Stimulated activated CD8-positive, alpha-beta memory T cell treated with anti-CD3 and anti-CD28 coated beads, Interleukin-15, amount 100 ng/mL, for 24 hours (primary cell): ENCODE results near the gene LGALS7B.
A peak's percentile ranks its signal among the peaks of the same experiment; 100 is the strongest.
"Not testable (repeated sequence)": the region's sequence is repeated elsewhere in the genome, so short reads cannot be mapped to it uniquely, and the experiment has no call there.

Experiments used
- DNase-seq: peaks from one replicate; pipeline ENCODE4 v3.0.0-alpha.2; 2020; ENCODE audit warnings: low read depth

Gene LGALS7B

GRCh38 chr19:38788478-38789243 lies at the start of gene LGALS7B:
TSS of gene LGALS7B (plus strand) at chr19:38789200. CDS start at chr19:38789227, 27 bp downstream.
- no peak for DNase-seq

GRCh38 chr19:38739440-38740256 lies 49.4 kb upstream of the LGALS7B start:
- no peak for DNase-seq

- DNase-seq: no peak
Measured at GRCh38 chr19:38740257-38740592, 48.8 kb upstream of the LGALS7B start.

- DNase-seq: no peak
Measured at GRCh38 chr19:38740932-38741331, 48.1 kb upstream of the LGALS7B start.

GRCh38 chr19:38741670-38742069 lies 47.3 kb upstream of the LGALS7B start:
- no peak for DNase-seq

- DNase-seq: no peak
Measured at GRCh38 chr19:38742296-38742695, 46.7 kb upstream of the LGALS7B start.

- no peak for DNase-seq
Measured at GRCh38 chr19:38742906-38743305, 46.1 kb upstream of the LGALS7B start.

- no peak for DNase-seq
Measured at GRCh38 chr19:38743394-38744297, 45.4 kb upstream of the LGALS7B start.

GRCh38 chr19:38744298-38744681 lies 44.7 kb upstream of the LGALS7B start, which contains the start of gene CAPN12:
TSS of gene CAPN12 (minus strand) at chr19:38744474. CDS start at chr19:38744165, 309 bp downstream.
- DNase-seq: no peak

- DNase-seq: no peak
Measured at GRCh38 chr19:38744874-38745273, 44.1 kb upstream of the LGALS7B start.

GRCh38 chr19:38745316-38745715 lies 43.7 kb upstream of the LGALS7B start:
- DNase-seq: no peak

- DNase-seq: not testable (repeated sequence)
Measured at GRCh38 chr19:38753783-38754182, 35.2 kb upstream of the LGALS7B start.

GRCh38 chr19:38754196-38754595 lies 34.8 kb upstream of the LGALS7B start:
- DNase-seq: not testable (repeated sequence)

- no peak for DNase-seq
Measured at GRCh38 chr19:38759590-38760003, 29.4 kb upstream of the LGALS7B start.

GRCh38 chr19:38760805-38761517 lies 28.0 kb upstream of the LGALS7B start:
- DNase-seq: not testable (repeated sequence)

- not testable (repeated sequence) for DNase-seq
Measured at GRCh38 chr19:38761884-38762389, 27.1 kb upstream of the LGALS7B start.

GRCh38 chr19:38763795-38764220 lies 25.2 kb upstream of the LGALS7B start:
- no peak for DNase-seq

GRCh38 chr19:38765214-38765613 lies 23.8 kb upstream of the LGALS7B start:
- DNase-seq: no peak

GRCh38 chr19:38766276-38767047 lies 22.5 kb upstream of the LGALS7B start:
- DNase-seq: no peak

GRCh38 chr19:38769635-38770211 lies 19.3 kb upstream of the LGALS7B start:
- peak; percentile 75 for DNase-seq
